ENCODE results near the gene CDK8. TPM values are rescaled to one million over a fixed set of nuclear protein-coding genes. Genes with fewer than 3 reads are reported as not detected.

The CDK8 gene
- total and polyA plus RNA-seq, 2 experiments from 2014 or later = 16.1 to 27.0 TPM

DNA sequence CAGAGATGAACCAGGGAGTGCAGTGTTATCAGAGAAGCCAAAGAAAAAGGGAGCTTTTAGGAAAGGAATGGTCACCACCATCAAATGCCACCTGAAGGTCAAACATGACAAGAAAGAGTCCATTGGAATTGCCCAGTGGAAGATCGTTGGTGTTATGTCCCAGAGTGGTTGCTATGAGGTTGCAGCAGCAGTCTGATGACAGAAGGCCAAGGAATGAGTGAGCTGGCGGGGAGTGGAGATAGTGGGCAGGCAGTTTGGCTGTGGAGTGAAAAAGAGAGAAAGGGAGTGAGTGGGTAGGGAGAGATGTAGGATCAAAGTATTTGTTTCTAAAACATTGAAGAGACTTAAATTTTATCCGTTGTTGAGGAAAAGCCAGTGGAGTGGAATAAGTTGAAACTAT, 186.2 kb downstream of the CDK8 start:
- Histone ChIP-seq H2AFZ (no peak overlapping the region), H3K36me3 (replicated peaks; ENCODE audit: insufficient read depth, low read depth) (no peaks in the 10 kb centered on the region), H3K4me3 (no peak overlapping the region), H3K79me2 (no peaks in the 10 kb centered on the region), H3K4me1 (ENCODE audit: insufficient read depth) (no peaks in the 10 kb centered on the region), H4K20me1 (ENCODE audit: insufficient read depth, poor library complexity, severe bottlenecking) (no peaks in the 10 kb centered on the region), H3K27me3 (no peaks in the 10 kb centered on the region), H3K9me3 (ENCODE audit: low read depth) (peaks cover 14% of the 10 kb centered on the region), H3K4me2 (no peak overlapping the region), H3K27ac (no peak overlapping the region), H3K9me2 (replicated peaks; ENCODE audit: insufficient read depth) (no peaks in the 10 kb centered on the region)
- TF ChIP-seq EZH2phosphoT487 (IDR thresholded peaks at IDR 0.05; ENCODE audit: low read depth, severe bottlenecking, unreplicated experiment) (no peak), EZH2 (IDR thresholded peaks at IDR 0.05; ENCODE audit: borderline replicate concordance) (no peak)
- TF ChIP-seq, protein P1, sequence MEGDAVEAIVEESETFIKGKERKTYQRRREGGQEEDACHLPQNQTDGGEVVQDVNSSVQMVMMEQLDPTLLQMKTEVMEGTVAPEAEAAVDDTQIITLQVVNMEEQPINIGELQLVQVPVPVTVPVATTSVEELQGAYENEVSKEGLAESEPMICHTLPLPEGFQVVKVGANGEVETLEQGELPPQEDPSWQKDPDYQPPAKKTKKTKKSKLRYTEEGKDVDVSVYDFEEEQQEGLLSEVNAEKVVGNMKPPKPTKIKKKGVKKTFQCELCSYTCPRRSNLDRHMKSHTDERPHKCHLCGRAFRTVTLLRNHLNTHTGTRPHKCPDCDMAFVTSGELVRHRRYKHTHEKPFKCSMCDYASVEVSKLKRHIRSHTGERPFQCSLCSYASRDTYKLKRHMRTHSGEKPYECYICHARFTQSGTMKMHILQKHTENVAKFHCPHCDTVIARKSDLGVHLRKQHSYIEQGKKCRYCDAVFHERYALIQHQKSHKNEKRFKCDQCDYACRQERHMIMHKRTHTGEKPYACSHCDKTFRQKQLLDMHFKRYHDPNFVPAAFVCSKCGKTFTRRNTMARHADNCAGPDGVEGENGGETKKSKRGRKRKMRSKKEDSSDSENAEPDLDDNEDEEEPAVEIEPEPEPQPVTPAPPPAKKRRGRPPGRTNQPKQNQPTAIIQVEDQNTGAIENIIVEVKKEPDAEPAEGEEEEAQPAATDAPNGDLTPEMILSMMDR (IDR thresholded peaks at IDR 0.05; ENCODE audit: poor library complexity) = no peak
- DNase-seq (ENCODE audit: low spot score) = no peak
- 89% methylated on average over 3 of the region's 3 CpGs for WGBS (ENCODE audit: low lambda C conversion rate, missing lambda C conversion rate)

DNA sequence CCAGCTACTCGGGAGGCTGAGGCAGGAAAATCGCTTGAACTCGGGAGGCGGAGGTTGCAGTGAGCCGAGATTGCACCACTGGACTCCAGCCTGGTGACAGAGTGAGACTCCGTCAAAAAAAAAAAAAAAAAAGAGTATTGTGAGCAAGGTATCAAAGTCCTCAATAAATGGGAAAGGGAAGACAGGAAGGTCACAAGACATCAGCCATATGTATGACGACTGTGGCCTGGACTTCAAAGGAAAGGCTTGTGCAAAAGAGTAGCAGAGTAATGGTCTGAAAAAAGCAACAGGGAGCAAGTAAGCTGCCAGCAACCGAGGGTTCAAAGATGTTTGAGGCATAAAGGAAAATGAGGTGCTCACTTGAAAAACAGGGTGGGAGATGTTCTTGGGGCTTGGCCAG, 187.5 kb downstream of the CDK8 start:
- Histone ChIP-seq H4K20me1 (ENCODE audit: insufficient read depth, poor library complexity, severe bottlenecking) (no peaks in the 10 kb centered on the region), H3K79me2 (no peaks in the 10 kb centered on the region), H3K4me3 (no peak overlapping the region), H3K27me3 (no peaks in the 10 kb centered on the region), H3K9me2 (replicated peaks; ENCODE audit: insufficient read depth) (no peaks in the 10 kb centered on the region), H2AFZ (no peak overlapping the region), H3K4me2 (no peak overlapping the region), H3K4me1 (ENCODE audit: insufficient read depth) (no peaks in the 10 kb centered on the region), H3K9me3 (ENCODE audit: low read depth) (peaks cover 14% of the 10 kb centered on the region), H3K36me3 (replicated peaks; ENCODE audit: insufficient read depth, low read depth) (no peaks in the 10 kb centered on the region), H3K27ac (no peak overlapping the region)
- TF ChIP-seq, protein P1 (IDR thresholded peaks at IDR 0.05; ENCODE audit: poor library complexity) = no peak
- TF ChIP-seq EZH2phosphoT487 (IDR thresholded peaks at IDR 0.05; ENCODE audit: low read depth, severe bottlenecking, unreplicated experiment) (no peak), EZH2 (IDR thresholded peaks at IDR 0.05; ENCODE audit: borderline replicate concordance) (no peak)
- no peak for DNase-seq (ENCODE audit: low spot score)
- WGBS (ENCODE audit: low lambda C conversion rate, missing lambda C conversion rate) = 97% methylated on average over 8 of the region's 8 CpGs

DNA sequence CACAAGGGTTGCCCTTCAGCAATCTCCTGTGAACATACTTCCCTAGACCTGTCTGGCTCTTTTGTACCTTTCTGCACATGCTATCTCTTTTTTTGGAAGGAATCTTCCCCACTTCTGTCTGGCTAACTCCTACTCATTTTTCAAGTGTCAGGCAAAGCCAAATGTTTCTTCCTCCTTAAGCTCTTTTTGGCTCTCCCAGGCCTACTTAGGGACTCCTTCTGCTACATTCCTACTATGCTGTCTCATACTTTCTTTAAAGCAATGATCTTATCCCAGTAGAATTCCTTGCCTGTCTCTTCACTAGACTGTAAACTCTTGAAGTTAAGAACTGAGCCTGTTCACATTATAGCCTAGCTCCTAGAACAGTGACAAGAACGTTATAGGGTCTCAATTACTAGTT, 188.6 kb downstream of the CDK8 start:
- H3K36me3 ChIP-seq (replicated peaks; ENCODE audit: insufficient read depth, low read depth) = no peaks in the 10 kb centered on the region

More for the DNA sequence above, 188.6 kb downstream of the CDK8 start:
- TF ChIP-seq EZH2 (IDR thresholded peaks at IDR 0.05; ENCODE audit: borderline replicate concordance) (no peak), EZH2phosphoT487 (IDR thresholded peaks at IDR 0.05; ENCODE audit: low read depth, severe bottlenecking, unreplicated experiment) (no peak)
- TF ChIP-seq, protein P1 (IDR thresholded peaks at IDR 0.05; ENCODE audit: poor library complexity) = no peak
- H2AFZ ChIP-seq = no peak overlapping the region
- no peaks in the 10 kb centered on the region for H3K27me3 ChIP-seq
- H4K20me1 ChIP-seq (ENCODE audit: insufficient read depth, poor library complexity, severe bottlenecking) = no peaks in the 10 kb centered on the region
- no peak overlapping the region for H3K27ac ChIP-seq
- peaks cover 8% of the 10 kb centered on the region for H3K9me3 ChIP-seq (ENCODE audit: low read depth)
- H3K4me2 ChIP-seq = no peak overlapping the region
- no peaks in the 10 kb centered on the region for H3K79me2 ChIP-seq
- no peaks in the 10 kb centered on the region for H3K9me2 ChIP-seq (replicated peaks; ENCODE audit: insufficient read depth)
- 44% methylated on average over 1 of the region's 1 CpG for WGBS (ENCODE audit: low lambda C conversion rate, missing lambda C conversion rate)
- peak; percentile 30 for DNase-seq (ENCODE audit: low spot score)
- H3K4me3 ChIP-seq = no peak overlapping the region
- H3K4me1 ChIP-seq (ENCODE audit: insufficient read depth) = no peaks in the 10 kb centered on the region
